NK-92 treated with Interleukin-12 subunit alpha and Interleukin-12 subunit beta, amount 100 ng/mL, for 24 hours (cell line): ENCODE data around the gene DOCK2.

ENCODE experiments used
- DNase-seq: peaks from one replicate; lab custom pipeline; 2025; lab: John Stamatoyannopoulos, UW

Gene DOCK2

DNA sequence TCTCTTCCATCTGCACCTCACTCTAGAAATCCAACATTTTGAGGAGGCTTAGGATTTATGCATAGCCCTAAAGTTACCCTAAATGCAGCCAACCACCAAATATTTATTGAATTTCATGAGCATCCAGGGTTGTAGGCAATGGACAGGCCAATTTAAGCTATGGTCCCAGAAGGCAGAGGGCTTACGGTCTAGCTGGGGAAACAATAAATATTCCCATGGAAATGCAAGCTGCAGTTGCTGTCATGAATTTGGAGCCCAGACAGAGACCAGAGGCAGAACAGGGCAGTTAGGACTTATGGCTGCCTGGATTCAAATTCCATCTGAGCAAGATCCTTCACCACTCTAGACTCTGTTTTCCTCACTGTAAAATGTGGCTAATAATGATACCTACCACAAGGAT is 352.3 kb downstream of the DOCK2 start:
- DNase-seq: no peak

DNA sequence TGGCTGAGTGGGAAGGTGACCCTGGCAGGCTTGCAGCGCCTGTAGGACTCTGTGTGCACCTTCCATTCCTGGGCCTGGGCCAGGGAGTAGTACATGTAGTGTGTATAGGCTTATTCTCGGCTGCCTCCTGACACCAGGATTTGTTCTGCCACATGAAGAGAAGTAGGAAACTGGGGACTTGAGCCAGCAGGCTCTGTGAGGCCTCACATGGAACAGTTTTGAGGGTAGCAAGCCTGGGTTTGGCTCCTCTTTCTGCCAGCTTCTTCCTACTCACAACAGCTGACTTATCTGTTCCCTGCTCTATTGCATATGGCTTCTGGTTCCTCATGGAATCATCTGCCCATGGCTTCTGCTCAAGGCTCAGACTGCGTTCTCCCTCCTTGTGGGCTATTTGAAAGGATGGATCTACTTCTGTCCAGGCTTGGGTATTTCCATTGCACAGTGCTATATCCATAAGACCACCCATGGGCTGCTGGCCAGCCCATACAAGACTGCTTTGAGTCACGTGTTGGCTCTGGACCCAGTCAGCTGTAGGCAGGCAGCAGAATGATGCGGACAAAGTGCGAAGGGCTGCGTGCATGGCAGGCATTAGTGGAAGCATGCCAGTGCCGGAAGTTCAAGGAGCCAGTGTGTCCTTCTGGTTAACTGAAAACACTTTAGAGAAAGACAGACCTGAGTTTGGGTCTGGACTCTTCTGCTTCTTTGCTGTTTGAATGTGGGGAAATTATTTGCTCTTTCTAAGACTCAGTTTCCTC is 354.2 kb downstream of the DOCK2 start:
- no peak for DNase-seq

DNA sequence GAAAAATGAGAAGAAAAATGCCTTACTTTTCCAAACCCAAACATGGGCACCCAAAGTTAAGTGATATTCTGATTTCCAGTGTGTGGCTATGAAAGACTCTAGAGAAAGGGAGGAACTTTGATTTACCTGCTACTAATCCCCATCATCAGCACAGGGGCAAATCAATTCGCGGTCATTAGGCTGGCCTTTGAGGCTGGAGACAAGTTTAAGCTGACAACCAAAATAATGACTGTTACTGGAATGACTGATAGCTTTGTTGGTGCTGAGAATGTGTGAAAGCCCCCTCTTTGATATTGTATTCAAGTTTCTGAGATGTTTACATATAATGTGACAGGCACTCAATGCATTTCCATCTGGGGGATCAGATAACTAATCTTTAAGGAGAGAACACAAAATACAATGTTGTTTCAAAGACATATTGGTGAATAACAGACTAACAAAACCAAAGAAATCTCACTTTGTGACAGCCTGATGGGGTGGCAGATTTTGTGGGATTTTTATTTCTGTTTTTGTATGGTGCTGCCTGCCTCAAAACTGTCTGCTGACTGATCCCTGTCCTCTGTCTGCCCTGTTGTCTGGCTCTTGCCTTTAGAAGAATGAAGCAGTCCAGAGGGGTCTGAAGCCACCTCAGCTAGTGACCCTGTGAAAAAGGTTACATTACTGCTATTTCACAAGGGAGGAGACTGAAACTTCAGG is 355.9 kb downstream of the DOCK2 start:
- no peak for DNase-seq

DNA sequence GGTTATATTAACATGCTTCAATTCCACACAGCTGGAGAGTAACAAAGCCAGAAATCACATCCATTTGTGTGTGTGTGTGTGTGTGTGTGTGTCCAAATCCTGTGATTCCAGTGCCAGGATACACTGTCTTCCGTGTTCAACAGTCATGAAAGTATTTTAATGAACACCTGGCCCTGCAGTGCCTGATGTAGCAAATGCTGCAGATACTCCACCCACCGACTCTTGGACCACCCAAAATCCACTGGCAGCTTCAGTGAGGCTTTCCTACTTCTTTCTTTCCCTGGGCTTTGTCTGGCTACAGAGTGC is 356.4 kb downstream of the DOCK2 start:
- DNase-seq: no peak

DNA sequence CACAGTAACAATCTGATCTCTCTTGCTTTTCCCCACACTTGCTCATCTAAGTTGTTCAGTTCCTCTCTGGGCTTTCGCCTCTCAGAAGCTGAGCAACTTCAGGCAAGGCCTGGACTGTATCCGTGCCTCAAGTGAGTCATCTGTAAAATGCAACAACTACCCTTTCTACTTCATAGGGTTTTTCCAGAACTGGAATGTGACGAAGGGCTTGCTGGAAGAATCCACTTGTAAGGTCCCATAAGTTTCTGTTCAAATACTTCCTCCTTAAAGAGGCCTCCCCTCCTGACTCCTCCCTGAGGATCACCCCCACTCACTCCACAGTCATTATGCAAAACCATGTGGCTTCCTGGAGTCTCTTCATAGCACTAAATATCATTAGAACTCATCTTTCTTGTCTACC is 360.7 kb downstream of the DOCK2 start:
- DNase-seq: no peak

DNA sequence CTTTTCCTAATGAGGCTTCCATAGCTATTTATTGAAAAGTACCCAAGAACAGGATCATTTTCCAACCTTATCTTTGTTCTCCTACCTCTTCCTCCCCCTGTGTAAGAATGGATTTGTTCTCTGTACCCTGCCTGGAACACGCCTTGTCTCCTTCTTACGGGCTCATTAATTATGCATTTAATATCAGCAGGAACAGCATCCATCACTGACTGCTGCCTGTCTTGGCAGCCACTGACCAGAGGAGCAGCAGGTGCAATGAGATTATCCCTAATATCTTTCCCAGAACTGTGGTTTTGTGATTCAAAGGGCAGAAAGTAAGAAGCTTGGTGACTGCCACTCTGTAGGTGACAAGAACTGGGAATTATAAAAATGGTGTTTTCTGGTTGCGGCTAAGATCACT is 362.5 kb downstream of the DOCK2 start:
- no peak for DNase-seq

DNA sequence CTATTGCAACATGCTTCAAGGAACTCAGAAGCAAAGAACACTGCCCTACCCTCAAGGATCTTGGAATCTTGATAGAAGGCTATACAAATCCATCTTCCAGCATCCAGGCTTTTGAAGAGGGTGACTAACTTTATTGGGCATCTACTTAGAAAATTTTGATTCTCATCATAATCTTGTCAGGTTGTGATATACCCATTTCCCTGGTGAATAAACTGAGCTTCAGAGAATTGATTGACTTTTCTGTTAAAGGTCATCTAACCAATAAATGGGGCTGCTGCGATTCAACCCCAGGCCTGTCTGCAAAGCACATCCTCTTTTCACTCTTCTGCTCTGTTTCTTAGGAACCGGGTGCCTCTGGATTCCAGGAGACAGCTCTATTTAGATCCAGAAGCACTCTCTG is 363.1 kb downstream of the DOCK2 start:
- DNase-seq: no peak

DNA sequence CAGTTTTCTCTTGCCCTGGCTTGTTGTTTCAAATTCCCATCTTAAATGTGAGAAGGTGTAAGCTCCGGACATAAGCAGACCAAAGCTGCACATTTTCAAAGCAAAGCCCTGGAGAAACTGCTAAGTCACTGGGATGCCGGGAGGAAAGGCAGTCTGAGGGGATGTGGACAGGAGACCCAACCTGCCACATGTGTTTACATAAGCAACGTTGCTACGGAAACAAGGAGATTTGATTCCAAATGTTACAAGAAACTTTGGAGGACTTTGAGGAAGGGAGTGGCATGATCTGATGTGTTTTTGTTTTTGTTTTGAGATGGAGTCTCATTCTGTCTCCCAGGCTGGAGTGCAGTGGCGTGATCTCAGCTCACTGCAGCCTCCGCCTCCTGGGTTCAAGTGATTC is 368.9 kb downstream of the DOCK2 start:
- no peak for DNase-seq

DNA sequence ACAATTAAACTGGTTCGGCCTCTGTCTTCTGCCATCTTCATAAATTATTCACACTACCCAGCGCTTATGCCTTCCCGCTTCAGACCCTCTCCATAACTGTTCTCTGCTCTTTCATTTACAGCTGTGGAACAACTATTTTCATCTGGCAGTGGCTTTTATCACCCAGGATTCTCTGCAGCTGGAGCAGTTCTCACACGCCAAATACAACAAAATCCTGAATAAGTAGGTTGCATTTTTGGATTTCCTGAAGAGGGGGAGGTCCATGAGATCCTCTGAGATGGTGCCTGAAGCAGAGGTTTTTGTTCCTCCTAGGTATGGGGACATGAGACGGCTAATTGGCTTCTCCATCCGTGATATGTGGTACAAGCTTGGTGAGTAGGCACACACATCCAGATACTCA is 371.3 kb downstream of the DOCK2 start:
- DNase-seq: no peak

DNA sequence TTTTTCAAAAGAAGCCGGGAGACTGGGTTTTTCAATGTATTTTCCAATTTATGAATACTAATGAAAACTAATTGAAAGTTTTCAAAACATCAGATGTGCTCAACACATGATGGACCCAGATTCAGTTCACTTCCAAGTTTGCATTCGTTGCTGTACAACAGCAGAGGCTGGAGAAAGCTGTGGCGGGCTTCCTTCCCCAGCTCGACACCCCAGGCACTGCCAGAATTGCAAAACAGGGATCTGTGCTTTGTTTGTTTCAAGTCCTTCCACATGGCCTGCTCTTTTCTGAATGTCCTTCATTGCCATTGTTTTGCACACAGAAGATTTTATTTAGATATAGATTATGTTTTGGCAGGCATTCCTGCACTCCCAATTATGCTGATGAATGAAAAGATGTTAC is 373.5 kb downstream of the DOCK2 start:
- DNase-seq: no peak

DNA sequence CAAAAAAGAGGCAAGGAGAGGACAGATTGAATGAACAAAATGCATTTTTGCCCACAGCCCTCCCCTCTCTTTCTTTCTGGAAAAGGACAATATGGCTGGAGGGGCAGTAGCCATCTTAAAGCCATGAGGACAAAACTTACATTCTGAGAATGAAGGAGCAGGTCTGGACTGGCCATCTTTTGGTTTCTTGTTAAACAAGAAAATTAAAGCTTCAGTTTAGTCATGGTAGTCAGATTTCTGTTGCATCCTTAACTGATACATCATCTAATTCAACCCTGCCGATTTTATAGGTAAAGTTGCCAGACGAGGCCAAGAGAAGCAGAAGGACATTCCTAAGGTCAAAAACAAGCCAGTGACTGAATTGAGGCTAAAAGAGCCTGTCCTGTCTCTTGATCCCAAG is 374.7 kb downstream of the DOCK2 start:
- DNase-seq: no peak

DNA sequence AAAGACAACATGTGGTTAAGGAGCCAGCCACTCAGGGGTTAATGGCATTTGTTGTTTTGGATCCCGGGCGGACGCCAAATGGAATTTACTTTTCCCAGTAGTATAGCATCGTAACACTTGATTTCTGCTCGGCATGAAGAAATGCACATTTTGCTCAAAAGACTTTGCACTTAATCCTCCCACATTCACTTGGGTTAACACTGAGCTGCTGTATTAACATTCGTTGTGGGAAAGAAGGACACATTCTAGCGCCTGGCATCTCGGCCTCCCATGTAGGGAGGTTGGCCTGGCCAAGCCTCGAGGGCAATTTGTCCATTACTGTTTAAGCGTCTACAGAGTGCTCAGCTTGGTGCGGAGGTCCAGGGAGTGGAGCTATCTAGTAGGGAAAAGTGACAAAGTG is 375.5 kb downstream of the DOCK2 start:
- no peak for DNase-seq

DNA sequence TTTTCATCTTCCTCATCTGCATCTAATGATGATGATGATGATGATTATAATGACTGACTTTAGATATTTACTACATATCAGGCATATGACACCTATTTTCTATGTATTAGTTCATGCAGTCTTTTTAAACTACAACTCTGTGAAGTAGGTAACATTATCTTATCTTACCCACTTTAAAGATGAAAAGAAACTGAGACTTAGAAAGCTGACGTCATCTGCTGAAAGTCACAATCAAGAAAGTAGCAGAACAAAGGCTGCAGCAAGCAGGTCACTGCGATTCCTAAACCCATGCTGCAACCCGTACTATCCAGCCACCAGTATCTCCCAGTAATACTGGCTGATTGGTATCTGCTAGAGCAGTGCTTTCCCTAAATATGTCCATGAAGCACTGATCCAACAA is 383.3 kb downstream of the DOCK2 start:
- DNase-seq: no peak

DNA sequence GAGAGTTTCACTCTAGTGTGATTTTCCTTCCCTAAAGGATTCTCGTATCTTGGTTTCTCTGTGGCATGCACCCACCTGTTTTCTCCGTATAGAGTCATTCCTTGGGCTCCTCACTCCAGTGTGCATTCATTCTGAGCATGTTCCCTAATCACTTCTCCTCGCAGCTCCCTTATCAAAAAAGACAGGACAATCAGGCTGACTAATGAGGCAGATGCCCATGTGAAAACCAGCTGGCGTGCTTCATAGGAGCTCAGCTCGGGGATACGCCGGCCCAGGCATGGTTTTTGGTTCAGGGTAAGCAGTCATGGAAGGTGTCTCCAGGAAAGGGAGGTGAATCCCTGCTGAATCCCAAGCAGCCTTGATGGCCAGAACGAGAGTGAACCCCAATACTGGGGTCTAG is 384.4 kb downstream of the DOCK2 start:
- no peak for DNase-seq

DNA sequence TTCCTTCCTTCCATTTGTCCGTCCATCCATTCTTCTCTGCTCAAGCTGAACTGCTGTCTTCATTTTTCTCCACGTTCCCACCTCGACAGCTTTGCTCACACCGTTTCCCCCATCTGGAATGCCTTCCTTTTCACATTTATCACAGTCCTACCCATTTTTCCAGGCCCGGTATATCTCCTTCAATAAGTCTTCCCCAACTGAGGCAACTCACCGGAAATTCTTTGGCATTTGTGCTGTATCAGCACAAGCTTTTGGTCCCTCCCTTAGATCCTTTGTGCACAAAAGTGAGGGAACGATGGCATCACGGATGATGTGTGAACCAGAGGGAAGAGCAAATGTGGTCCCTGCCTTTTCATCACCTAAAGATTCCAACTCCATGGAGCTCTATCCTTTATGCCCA is 388.8 kb downstream of the DOCK2 start:
- DNase-seq: no peak

DNA sequence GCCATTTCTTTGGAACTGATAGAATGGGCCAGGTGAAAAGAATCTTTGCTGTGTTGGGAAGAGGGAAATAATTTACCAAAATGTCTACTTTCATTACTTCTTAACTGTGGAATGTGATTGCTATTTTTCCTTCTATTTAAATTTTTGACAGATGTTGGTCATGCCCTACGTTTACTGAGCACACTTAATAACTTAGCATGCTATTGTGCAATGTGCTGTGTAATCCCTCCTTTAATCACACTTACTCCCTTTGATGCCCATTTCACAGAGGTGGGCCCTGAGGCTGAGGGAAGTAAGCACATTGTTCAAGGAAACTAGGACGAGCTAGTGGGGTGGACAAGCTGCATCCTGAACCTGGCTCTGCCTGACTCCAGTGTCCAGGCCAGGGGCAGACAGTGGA is 391.0 kb downstream of the DOCK2 start:
- no peak for DNase-seq

DNA sequence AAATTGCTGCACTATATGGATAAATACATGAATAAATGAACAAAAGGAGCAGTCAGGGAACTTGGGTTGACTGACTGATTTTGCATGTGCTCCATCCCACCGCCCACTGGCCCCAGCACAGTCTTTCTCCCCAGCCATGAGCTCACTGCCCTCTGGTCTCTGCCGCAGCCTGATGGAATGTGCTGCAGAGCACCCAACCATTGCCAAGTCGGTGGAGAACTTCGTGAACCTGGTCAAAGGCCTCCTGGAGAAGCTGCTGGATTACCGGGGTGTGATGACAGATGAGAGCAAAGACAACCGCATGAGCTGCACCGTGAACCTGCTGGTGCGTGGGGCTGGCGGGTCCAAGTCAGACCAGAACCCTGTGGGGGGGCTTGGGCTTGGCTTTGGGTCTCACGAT is 397.2 kb downstream of the DOCK2 start:
- DNase-seq: no peak

DNA sequence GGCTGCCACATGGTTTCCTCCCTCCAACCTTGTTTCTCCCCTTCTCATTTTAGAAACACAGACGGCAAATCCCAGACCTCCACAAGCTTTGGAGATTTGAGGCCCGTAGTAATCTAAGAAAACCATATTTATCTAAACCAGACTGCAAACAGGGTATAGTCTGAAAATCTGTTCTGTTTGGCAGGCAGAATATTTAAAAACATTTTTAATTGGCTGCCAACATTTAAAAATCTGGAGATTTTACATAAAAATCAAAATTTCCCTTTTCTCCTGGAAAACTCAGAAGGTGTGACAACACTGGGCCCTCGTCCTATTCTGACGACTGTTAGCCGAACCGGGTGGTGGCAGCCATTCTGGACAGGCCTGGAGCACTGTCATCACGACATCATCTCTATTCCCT is 401.2 kb downstream of the DOCK2 start:
- DNase-seq: no peak

DNA sequence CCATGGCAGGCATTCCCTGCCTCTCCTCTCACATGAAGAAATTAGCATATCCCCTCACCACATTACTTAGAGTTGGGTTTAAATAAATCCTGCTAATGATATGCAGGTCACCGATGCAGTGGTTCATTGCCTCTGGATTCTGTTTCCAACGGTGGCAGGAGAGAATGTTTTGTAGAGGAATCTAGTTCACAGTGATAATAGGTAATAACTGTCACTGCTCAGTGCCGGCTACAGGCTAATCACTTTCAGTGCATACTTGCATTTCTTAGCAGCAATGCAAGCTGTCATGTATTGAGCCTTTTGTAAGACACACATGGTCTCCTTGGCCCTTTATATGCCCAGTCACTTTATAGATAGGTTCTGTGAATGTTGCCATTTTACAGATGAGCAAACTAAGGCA is 402.8 kb downstream of the DOCK2 start:
- DNase-seq: no peak

DNA sequence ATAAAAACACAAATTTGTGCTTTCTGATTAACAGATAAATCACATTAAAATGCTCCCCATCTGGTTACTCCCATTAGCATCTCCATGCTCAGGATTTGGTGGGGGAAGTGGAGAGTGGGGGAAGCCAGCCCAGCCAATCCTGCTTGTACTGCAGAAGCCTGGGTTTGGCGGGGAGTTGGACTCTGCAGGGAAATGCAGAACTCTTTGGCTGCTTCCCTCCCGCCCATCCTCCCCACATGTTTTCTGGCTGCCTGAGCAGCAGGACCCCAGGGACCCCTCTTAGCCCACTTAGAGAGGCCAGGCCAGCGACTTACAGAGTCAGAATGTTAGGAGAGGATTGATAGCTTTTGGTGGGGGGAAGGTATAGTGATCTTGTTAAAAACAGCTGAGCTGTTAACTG is 409.2 kb downstream of the DOCK2 start:
- no peak for DNase-seq

DNA sequence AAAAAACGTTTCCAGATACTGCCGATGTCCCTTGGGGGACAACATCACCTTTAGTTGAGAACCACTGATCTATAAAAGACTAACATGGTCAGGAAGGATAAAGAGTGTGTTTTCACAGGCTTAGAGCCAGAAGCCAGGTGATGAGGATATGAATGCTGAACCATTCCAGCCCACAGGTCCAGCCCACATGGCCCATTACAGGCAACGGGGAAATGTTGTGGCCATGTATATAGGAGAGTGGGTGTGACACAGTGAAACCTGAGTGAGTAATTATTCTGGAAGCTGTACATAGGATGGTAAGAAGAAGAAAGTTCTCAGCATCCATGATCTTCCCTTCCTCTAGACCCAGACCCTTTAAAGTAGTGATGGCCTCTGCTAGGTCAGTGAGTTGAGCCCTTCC is 412.6 kb downstream of the DOCK2 start:
- no peak for DNase-seq

DNA sequence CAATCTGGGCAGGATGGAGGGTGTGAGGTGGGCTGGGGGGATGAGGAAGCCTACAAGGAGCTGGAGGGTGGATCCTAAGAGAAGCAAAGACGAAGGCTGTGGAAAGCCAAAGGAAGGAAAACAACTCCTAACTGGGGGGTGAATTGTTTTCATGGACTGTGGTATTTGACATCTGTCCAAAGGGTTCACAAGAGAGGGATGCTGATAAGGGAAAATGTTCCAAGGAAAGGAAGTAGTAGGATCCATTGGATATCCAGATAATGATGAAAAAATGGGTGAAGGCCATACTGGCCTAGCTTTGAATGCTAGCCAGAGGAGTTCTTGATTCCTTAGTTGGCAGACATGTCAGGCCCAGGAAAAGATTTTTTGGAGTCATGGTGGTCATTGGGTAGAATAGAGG is 416.8 kb downstream of the DOCK2 start:
- no peak for DNase-seq

DNA sequence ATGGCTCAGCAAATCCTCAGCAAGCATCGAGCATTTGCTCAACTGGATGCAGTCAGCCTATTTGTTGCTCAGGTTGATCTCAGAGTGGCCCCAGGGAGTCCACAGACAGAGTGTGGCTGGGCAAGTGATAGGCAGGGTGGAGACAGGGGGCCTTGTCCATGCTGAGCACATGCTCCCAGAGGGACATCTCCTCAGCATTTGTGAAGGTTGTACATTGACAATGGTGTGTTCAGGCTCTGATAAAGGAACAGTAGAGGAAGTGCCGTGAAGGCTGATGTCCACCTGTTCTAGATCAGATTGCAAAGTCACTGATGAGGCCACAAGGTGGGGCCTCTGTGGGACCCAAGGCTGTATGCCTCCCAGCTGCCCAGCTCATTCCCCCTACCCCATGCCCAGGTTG is 418.5 kb downstream of the DOCK2 start:
- no peak for DNase-seq

DNA sequence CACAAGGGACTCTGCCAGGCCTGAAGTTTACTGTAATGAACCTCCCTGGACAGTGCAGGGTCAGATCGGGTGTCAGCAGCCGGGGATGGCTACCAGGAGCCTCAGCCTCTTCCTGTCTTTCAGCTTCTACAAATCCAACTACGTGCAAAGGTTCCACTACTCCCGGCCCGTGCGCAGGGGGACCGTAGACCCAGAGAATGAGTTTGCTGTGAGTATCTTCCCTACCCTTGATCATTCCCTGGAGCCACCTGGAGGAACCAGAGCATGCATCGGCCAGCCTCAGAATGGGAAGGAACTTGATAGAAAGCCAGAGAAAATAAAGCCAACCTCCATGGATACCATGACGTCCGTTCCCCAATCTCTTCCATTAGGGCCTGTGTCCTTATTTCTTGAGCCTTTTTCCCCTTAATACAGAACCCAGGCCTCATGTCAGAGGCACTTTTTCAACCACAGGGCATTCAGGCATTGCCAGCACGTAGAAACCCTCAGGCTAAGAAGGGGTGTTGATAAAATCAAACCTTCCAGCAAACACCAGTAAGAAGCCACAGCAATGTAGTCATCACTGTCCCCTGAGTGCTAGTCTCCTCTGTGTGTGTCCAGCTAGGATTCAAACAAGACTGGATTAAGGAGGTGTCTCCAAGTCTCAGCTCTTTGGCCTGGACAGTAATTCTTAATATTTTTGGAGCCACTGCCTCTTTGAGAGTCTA is 419.6 kb downstream of the DOCK2 start:
- no peak for DNase-seq
